Rectal smooth muscle tissue (tissue), 1 donor: Measurements from ENCODE around the gene MT1M.
"Not testable (repeated sequence)": the region's sequence is repeated elsewhere in the genome, so short reads cannot be mapped to it uniquely, and the experiment has no call there.

Source experiments
- H3K27ac ChIP-seq: one replicate; pipeline ENCODE4 v1.7.0; 2013; ENCODE audit warnings: low read depth, low read length, inconsistent platforms
- H3K27me3 ChIP-seq: one replicate; pipeline ENCODE4 v1.7.0; 2013; ENCODE audit warnings: low read length; ENCODE audit not compliant: control insufficient read depth, insufficient read depth
- H3K36me3 ChIP-seq: one replicate; pipeline ENCODE4 v1.7.0; 2013; ENCODE audit warnings: low read length; ENCODE audit not compliant: control insufficient read depth, insufficient read depth
- H3K4me1 ChIP-seq: one replicate; pipeline ENCODE4 v1.7.0; 2013; ENCODE audit warnings: low read length; ENCODE audit not compliant: control insufficient read depth, insufficient read depth
- H3K4me3 ChIP-seq: one replicate; pipeline ENCODE4 v1.7.0; 2013; ENCODE audit warnings: low read length
- H3K9ac ChIP-seq: one replicate; pipeline ENCODE4 v1.7.0; 2013; ENCODE audit warnings: low read length

MT1M gene

DNA sequence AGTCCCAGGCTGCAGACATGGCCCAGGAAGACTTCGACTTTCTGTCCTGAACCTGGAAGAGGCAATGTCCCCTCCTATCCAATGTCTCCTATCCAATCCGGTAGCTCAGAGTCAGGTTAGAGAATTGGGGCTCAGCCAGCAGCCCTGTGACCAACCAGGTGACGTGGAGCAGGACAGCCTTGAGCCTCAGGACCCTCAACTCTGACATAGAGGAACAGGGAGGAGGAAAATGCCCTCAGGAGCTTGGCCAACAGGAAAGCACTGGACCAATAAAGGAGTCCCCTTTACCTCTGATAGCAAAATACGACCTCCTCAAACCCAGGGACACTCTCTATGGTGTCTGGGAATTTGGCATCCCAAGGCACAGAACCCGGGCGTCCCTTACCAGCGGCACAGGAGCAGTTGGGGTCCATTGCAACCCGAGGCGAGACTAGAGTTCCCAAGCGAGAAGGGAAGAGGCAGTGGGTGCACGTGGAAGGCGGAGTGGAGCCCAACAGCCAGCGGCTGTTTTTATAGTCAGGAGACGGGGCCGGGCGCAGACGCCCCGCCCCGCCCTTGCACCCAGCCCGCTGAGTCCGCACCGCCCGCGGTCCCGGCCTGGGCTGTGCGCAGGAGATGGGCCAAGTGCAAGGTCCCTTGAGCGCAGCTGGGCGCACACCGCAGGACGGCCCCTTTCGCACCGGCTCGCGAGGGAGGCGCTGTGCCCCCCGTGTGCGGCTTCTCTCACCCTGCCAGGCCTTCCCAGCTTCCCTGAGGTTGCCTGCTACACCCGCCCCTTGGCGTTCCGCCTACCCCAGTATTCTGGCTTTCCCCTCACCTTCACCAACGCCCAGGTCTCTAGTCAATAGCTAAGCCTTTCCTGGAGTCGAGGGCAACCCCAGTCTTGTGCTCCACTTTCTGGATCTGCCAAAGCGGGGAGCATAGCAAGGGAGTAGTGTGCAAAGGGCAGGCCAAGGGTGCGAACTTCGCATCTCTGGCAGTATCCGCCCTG is 35.4 kb downstream of the MT1M start, which contains the start of gene MT1G:
Gene MT1G, minus strand, starts transcription at position 485 of the 991 bp plus-strand sequence. Its CDS starts 72 bp downstream, at position 413.
- H3K4me3 ChIP-seq: peak within 1 kb of the TSS; percentile 62
- no peaks in the 10 kb centered on the region for H3K4me1 ChIP-seq
- H3K9ac ChIP-seq: peak within 1 kb of the TSS; percentile 56
- peaks cover 30% of the 10 kb centered on the region for H3K27me3 ChIP-seq
- H3K27ac ChIP-seq: no peak within 1 kb of the TSS
- no peaks in the 10 kb centered on the region for H3K36me3 ChIP-seq

DNA sequence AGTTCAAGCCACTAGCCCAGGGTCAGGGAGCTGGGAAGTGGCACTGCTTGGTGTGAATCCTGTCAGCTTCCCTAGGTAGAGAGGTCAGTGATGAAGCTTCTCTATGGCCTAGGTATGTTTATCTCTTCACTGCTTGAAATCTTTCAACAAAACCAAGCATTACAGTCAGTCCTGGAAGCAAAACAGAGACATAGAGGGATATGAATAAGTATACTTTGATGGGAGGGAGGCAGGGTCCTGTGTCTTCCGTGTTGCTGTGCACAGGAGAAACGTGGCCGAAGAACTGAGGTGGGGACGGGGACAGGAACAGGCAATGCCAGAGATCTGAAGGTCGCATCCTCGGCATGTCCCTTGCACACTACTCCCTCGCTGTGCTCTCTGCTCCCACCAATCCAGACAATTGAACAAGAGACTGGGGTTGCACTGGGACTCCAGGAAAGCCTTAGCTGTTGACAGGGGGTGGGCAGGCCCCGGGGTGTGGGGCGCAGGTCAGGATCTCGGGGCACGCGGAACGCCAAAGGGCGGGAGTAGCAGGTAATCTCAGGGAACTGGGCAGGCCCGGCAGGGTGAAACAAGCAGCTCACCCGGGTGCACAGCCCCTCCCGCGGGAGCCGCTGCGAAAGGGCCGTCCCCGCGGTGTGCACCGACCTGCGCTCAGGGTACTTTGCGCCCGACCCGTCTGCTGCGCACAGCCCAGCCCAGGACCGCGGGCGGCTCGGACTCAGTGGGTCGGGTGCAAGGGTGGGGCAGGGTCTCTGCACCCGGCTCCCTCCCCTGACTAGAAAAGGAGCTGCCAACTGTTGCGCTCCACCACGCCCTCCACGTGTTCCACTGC is 36.8 kb downstream of the MT1M start, which contains the start of gene MT1H:
Gene MT1H, plus strand, starts transcription at position 810 of the 835 bp plus-strand sequence. CDS start 71 bp downstream, outside the sequence.
- H3K27ac ChIP-seq: no peak within 1 kb of the TSS
- no peaks in the 10 kb centered on the region for H3K36me3 ChIP-seq
- no peak within 1 kb of the TSS for H3K9ac ChIP-seq
- H3K4me3 ChIP-seq: no peak within 1 kb of the TSS
- no peaks in the 10 kb centered on the region for H3K4me1 ChIP-seq
- peaks cover 28% of the 10 kb centered on the region for H3K27me3 ChIP-seq

DNA sequence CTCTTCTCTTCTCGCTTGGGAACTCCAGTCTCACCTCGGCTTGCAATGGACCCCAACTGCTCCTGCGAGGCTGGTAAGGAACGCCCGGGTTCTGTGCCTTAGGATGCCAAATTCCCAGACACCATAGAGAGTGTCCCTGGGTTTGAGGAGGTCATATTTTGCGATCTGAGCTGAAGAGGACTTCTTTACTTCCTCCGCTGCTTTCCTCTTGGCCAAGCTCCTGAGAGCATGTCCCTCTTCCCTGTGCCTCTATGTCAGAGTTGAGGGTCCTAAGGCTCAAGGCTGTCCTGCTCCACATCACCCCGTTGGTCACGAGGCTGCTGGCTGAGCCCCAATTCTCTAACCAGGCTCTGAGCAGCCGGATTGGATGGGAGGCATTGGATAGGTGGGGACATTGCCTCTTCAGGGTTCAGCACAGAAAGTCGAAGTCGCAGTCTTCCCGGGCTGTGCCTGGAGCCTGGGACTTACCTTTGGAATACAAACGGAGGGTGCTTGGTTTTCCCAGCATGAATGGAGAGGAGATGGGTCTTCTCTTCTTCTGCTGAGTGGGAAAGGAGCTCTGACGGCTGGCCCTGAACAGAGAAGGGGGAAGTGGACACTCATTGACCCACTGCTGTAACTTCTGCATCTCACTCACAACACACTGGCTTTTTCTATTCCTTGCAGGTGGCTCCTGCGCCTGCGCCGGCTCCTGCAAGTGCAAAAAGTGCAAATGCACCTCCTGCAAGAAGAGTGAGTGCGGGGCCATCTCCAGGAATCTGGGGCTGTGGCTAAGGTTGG is 37.6 kb downstream of the MT1M start:
- H3K4me1 ChIP-seq: no peaks in the 10 kb centered on the region
- no peak overlapping the region for H3K27ac ChIP-seq
- no peaks in the 10 kb centered on the region for H3K36me3 ChIP-seq
- H3K9ac ChIP-seq: no peak overlapping the region
- H3K4me3 ChIP-seq: no peak overlapping the region
- peaks cover 24% of the 10 kb centered on the region for H3K27me3 ChIP-seq

GRCh38 chr16:56670620-56670934 is 38.1 kb downstream of the MT1M start:
- peaks cover 24% of the 10 kb centered on the region for H3K27me3 ChIP-seq

DNA sequence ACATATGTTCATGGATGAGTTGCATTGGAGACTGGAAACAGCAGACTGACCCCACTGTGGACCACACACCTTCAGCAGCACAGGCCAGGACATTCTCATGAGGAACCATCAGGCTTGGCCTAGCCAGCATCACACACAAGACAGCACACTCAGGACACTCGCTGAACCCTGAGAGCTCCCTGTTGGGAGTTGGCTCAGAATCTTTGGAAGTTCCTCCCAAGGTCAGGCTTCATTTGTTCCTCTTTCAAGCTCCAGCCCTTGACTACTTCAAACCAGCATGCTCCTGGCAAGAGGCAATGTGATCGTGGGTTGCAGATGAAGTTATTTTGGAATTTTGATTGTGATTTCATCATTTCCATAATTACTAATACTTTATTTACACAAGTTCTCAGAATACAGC is 39.2 kb downstream of the MT1M start:
- not testable (repeated sequence) for H3K36me3 ChIP-seq, H3K9ac ChIP-seq, H3K27ac ChIP-seq, H3K4me3 ChIP-seq, H3K4me1 ChIP-seq
- peaks cover 28% of the 10 kb centered on the region for H3K27me3 ChIP-seq

More at GRCh38 chr16:56670620-56670934, 38.1 kb downstream of the MT1M start:
- no peak overlapping the region for H3K4me3 ChIP-seq
- H3K9ac ChIP-seq: no peak overlapping the region
- no peaks in the 10 kb centered on the region for H3K4me1 ChIP-seq
- no peak overlapping the region for H3K27ac ChIP-seq
- no peaks in the 10 kb centered on the region for H3K36me3 ChIP-seq

GRCh38 chr16:56672171-56672570 is 39.7 kb downstream of the MT1M start:
- not testable (repeated sequence) for H3K36me3 ChIP-seq, H3K4me1 ChIP-seq, H3K4me3 ChIP-seq, H3K27ac ChIP-seq, H3K9ac ChIP-seq
- H3K27me3 ChIP-seq: peaks cover 26% of the 10 kb centered on the region

DNA sequence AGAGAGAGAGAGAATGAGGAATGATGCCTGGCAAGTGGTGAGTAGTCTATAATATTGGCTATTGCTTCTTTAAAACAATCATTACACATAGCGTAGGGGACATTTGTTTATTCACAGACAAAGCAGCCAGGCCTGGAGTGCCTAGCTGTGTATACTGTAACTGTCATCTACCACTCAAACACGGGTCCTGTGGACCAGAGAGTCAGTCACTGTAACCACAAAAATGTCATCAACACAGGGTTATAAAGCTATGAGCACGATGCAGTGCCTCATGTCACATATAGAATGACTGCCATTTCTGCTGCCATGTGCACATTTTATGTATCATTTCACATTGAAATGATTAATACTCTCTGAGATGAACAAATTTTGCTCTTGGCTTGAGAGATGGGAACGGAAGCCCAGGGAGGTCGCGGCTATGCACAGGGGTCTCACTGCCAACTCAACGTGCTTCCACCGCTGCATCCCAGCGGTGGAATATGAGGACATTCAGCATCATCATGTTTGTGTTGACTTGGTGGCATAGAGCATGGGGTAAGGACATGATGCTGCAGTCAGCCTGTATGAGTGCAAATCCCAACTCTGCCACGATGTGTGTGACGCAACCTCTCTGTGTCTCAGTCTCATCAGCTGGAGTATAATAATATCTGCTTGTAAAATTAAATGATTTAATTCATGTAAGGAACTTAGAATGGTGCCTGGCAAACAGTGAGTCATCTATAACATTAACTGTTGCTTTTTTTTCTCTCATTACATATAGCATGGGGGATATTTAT is 40.5 kb downstream of the MT1M start:
- no peak overlapping the region for H3K27ac ChIP-seq
- no peak overlapping the region for H3K9ac ChIP-seq
- no peaks in the 10 kb centered on the region for H3K36me3 ChIP-seq
- H3K27me3 ChIP-seq: peaks cover 20% of the 10 kb centered on the region
- no peaks in the 10 kb centered on the region for H3K4me1 ChIP-seq
- no peak overlapping the region for H3K4me3 ChIP-seq

- Histone ChIP-seq H3K36me3 (no peaks in the 10 kb centered on the region), H3K27me3 (peaks cover 17% of the 10 kb centered on the region), H3K4me1 (no peaks in the 10 kb centered on the region), H3K4me3 (no peak overlapping the region), H3K27ac (no peak overlapping the region), H3K9ac (no peak overlapping the region)
These were observed 41.5 kb downstream of the MT1M start for GRCh38 chr16:56673921-56674320.

- H3K36me3 ChIP-seq, H3K9ac ChIP-seq, H3K4me1 ChIP-seq, H3K27ac ChIP-seq, H3K4me3 ChIP-seq: not testable (repeated sequence)
- H3K27me3 ChIP-seq: peaks cover 14% of the 10 kb centered on the region
These were observed 42.1 kb downstream of the MT1M start for GRCh38 chr16:56674570-56674969.

DNA sequence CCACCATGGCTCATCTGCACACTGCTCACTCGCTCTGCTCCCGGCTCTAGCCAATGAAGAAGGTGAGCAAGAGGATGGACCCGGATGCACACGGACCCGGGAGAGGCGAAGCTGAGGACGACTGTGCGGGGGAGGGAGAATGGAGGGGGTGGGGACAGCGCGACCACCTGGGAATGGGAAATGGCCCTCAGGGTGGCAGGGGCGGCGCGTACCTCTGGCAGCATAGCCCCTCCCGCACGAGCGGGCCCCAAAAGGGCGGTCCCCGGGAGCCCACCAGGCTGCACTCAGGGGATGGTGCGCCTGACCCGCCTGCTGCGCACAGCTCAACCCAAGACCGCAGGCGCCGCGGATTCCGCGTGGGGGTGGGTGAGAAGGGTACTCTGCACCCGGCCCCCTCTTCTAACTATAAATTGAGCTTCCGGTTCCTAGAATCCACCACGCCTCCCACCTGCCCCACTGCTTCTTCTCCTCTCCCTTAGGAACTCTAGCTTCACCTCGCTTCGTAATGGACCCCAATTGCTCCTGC is 43.3 kb downstream of the MT1M start:
- H3K9ac ChIP-seq: no peak overlapping the region
- peak overlapping the region; percentile 33 for H3K4me3 ChIP-seq
- peaks cover 7% of the 10 kb centered on the region for H3K27me3 ChIP-seq
- H3K4me1 ChIP-seq: no peaks in the 10 kb centered on the region
- H3K36me3 ChIP-seq: no peaks in the 10 kb centered on the region
- no peak overlapping the region for H3K27ac ChIP-seq

DNA sequence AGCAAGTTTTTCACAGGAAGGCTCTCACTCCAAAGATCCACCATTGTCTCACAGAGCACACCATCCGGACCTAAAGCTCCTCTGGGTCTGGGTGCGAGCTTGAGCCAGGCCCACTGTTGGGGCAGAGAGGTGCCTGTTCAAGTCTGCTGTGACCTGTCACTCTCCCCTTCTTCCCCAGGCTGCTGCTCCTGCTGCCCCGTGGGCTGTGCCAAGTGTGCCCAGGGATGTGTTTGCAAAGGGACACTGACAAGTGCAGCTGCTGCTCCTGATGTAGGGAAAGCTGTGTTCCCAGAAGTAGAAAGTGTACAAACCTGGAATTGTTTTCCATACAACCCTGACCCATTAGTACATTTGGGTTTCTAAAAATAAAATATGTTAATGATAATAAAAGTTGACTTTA is 45.0 kb downstream of the MT1M start:
- no peak overlapping the region for H3K27ac ChIP-seq
- no peaks in the 10 kb centered on the region for H3K36me3 ChIP-seq
- no peak overlapping the region for H3K9ac ChIP-seq
- H3K27me3 ChIP-seq: peaks cover 7% of the 10 kb centered on the region
- no peak overlapping the region for H3K4me3 ChIP-seq
- H3K4me1 ChIP-seq: peaks cover 3% of the 10 kb centered on the region
